ENCODE data around the gene KCNK2. TPM values are rescaled to one million over a fixed set of nuclear protein-coding genes. Genes with fewer than 3 reads are reported as not detected.
"Not testable (repeated sequence)": the region's sequence is repeated elsewhere in the genome, so short reads cannot be mapped to it uniquely, and the experiment has no call there.

KCNK2 gene
- total RNA-seq, 2 experiments from 2014 or later = not detected

- H3K4me3 Mint-ChIP-seq = no peak overlapping the region
- no peaks in the 10 kb centered on the region for H3K27me3 Mint-ChIP-seq
- H3K27ac Mint-ChIP-seq = no peak overlapping the region
- no peak for DNase-seq
- peaks cover 4% of the 10 kb centered on the region for H3K9me3 Mint-ChIP-seq
- H3K4me1 Mint-ChIP-seq = no peaks in the 10 kb centered on the region
- POLR2A ChIA-PET = no interaction called here
- ATAC-seq (ENCODE audit: low read depth) = no peak
- no peaks in the 10 kb centered on the region for H3K36me3 Mint-ChIP-seq
Measured at GRCh38 chr1:215146240-215146975, 63.9 kb downstream of the KCNK2 start.

- DNase-seq (no peak), ATAC-seq (ENCODE audit: low read depth) (no peak)
- Mint-ChIP-seq H3K4me3 (no peak overlapping the region), H3K9me3 (peaks cover 1% of the 10 kb centered on the region), H3K36me3 (no peaks in the 10 kb centered on the region), H3K27me3 (no peaks in the 10 kb centered on the region), H3K27ac (no peak overlapping the region), H3K4me1 (no peaks in the 10 kb centered on the region)
- POLR2A ChIA-PET = no interaction called here
Measured at GRCh38 chr1:215147024-215147423, 64.5 kb downstream of the KCNK2 start.

DNA sequence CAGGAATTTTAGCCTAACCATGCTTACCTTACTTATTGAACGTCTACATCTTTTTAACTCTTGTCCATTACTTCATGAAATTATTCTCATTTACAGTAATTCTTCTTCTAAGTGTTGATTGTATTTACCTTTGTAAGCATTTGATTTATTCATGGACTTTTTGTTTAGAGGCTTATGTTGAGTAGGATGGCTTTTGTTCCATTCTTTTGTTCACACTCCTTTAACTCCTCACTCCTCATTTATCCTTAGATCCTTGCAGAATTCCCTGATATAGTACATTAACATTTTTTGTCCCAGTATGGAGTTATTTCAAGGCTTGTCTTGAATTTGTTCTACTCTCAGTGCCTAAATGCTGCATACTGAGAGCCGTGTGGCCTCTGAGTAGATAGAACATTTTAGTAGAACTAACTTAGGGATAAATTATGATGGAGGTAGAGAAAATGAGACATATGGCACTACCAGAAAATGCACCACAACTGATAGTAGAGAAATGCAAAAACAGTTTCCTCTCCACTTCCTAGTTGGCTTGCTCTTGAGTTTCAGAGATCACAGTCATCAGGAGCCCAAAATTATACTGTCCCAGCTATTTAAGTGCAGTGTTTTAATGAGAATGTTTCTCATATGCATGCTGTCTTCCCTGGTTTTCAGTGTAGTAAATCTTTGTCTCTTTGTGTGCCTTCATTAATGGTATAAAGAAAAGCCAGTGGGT lies 69.5 kb downstream of the KCNK2 start:
- no peak for DNase-seq
- Mint-ChIP-seq H3K4me3 (no peak overlapping the region), H3K9me3 (no peaks in the 10 kb centered on the region), H3K4me1 (no peaks in the 10 kb centered on the region), H3K27ac (no peak overlapping the region), H3K27me3 (no peaks in the 10 kb centered on the region), H3K36me3 (no peaks in the 10 kb centered on the region)
- ATAC-seq (ENCODE audit: low read depth) = no peak
- POLR2A ChIA-PET = no interaction called here

GRCh38 chr1:215156232-215156631 lies 73.7 kb downstream of the KCNK2 start:
- no peak overlapping the region for H3K27ac Mint-ChIP-seq
- DNase-seq (no peak), ATAC-seq (ENCODE audit: low read depth) (no peak)
- H3K36me3 Mint-ChIP-seq = no peaks in the 10 kb centered on the region
- POLR2A ChIA-PET = no interaction called here
- H3K4me1 Mint-ChIP-seq = no peaks in the 10 kb centered on the region
- no peaks in the 10 kb centered on the region for H3K27me3 Mint-ChIP-seq
- H3K9me3 Mint-ChIP-seq = no peaks in the 10 kb centered on the region
- no peak overlapping the region for H3K4me3 Mint-ChIP-seq

DNA sequence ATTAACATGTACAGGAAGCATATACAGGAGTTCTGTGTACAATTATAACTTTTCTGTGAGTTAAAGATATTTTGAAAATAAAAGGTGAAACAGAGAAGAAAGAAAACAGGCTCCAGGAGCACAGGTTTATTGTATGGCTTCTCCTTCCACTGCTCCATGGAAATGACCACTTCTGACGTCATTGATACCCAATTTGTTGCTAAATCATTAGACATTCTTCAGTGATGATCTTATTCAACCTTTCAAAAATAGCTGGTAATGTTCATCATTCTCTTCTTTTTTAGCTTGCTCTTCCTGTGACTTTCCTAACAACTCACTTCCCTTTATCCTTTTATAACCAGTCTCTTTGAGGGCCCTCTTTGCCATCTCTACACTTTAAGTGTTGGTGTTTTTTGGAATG lies 77.8 kb downstream of the KCNK2 start:
- POLR2A ChIA-PET = no interaction called here

GRCh38 chr1:215163144-215163543 lies 80.6 kb downstream of the KCNK2 start:
- ATAC-seq (ENCODE audit: low read depth); H3K4me3 Mint-ChIP-seq; POLR2A ChIA-PET; H3K27me3 Mint-ChIP-seq; H3K27ac Mint-ChIP-seq; H3K9me3 Mint-ChIP-seq; DNase-seq; H3K4me1 Mint-ChIP-seq; H3K36me3 Mint-ChIP-seq: not testable (repeated sequence)

More for the DNA sequence above, 77.8 kb downstream of the KCNK2 start:
- Mint-ChIP-seq H3K36me3 (no peaks in the 10 kb centered on the region), H3K27me3 (no peaks in the 10 kb centered on the region), H3K4me3 (no peak overlapping the region), H3K4me1 (no peaks in the 10 kb centered on the region), H3K9me3 (peaks cover 6% of the 10 kb centered on the region), H3K27ac (no peak overlapping the region)
- DNase-seq = no peak
- ATAC-seq (ENCODE audit: low read depth) = no peak

GRCh38 chr1:215166886-215167285 lies 84.3 kb downstream of the KCNK2 start:
- Mint-ChIP-seq H3K9me3 (peaks cover 6% of the 10 kb centered on the region), H3K4me1 (no peaks in the 10 kb centered on the region), H3K27ac (no peak overlapping the region), H3K4me3 (no peak overlapping the region), H3K27me3 (no peaks in the 10 kb centered on the region), H3K36me3 (no peaks in the 10 kb centered on the region)
- POLR2A ChIA-PET = no interaction called here
- ATAC-seq (ENCODE audit: low read depth) = no peak
- DNase-seq = no peak

- no peaks in the 10 kb centered on the region for H3K27me3 Mint-ChIP-seq
- H3K27ac Mint-ChIP-seq = no peak overlapping the region
- DNase-seq (no peak), ATAC-seq (ENCODE audit: low read depth) (no peak)
- no peaks in the 10 kb centered on the region for H3K4me1 Mint-ChIP-seq
- H3K4me3 Mint-ChIP-seq = no peak overlapping the region
- no peaks in the 10 kb centered on the region for H3K36me3 Mint-ChIP-seq
- H3K9me3 Mint-ChIP-seq = no peaks in the 10 kb centered on the region
- POLR2A ChIA-PET = no interaction called here
Measured at GRCh38 chr1:215181518-215181917, 99.0 kb downstream of the KCNK2 start.

DNA sequence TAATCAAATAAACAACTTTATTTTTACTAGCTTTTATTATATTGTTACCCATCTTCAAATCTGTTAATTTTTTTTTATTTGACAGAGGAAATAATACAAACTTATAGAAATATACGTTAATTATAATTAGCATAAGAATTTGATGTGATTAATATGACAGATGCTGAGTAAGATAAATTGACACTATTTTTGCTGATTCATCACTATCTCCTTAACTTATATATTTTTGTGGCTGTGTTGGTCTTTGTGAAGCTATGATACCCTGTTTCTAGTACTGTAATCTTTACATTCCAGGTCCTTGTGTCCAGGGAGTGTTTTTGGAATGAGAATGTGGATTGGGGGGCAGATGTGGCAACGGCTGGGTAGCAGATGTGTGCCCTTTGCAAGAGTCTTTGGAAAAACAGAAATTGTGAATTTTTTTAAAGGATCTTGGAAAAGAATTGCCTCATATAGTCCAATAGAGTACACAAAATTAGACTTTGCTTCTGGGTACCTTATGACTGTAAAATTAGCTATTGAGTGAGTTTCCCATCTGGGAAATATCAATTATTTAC lies 102.6 kb downstream of the KCNK2 start:
- Mint-ChIP-seq H3K36me3 (no peaks in the 10 kb centered on the region), H3K4me3 (no peak overlapping the region), H3K27me3 (no peaks in the 10 kb centered on the region), H3K27ac (no peak overlapping the region), H3K4me1 (no peaks in the 10 kb centered on the region), H3K9me3 (no peaks in the 10 kb centered on the region)
- no peak for ATAC-seq (ENCODE audit: low read depth)
- POLR2A ChIA-PET = no interaction called here
- no peak for DNase-seq

DNA sequence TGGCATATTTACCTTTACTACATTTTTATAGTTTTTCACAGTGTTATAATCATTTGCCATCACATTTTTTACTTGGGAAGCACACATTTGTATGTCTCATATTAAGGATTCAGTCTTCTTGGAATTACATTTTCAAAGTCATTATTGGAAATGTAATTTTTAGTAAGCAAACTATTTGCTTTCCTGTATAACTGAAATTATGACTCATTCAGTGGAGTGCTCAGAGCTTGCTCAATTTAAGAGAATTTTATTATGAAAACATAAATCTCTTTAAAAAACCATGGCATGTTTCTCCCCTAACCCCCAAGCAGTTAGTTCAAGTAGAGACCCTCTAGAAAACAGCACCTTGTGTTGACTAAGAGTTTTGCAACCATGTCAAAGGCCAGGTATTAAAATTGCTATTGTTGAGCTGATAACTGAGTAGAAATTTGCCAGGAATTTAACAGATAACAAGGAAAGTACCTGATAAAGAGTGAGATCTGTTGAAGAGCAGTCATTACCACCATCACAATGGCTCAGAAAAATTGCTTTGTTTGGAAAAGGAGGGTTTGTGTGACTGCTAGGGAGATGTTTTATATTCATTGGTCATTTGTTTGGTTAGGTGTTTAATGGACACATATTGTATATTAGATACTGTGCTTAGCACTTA lies 105.9 kb downstream of the KCNK2 start:
- DNase-seq = no peak
- Mint-ChIP-seq H3K36me3 (no peaks in the 10 kb centered on the region), H3K9me3 (no peaks in the 10 kb centered on the region), H3K27ac (no peak overlapping the region), H3K27me3 (no peaks in the 10 kb centered on the region), H3K4me3 (no peak overlapping the region), H3K4me1 (no peaks in the 10 kb centered on the region)
- no peak for ATAC-seq (ENCODE audit: low read depth)
- POLR2A ChIA-PET = no interaction called here

DNA sequence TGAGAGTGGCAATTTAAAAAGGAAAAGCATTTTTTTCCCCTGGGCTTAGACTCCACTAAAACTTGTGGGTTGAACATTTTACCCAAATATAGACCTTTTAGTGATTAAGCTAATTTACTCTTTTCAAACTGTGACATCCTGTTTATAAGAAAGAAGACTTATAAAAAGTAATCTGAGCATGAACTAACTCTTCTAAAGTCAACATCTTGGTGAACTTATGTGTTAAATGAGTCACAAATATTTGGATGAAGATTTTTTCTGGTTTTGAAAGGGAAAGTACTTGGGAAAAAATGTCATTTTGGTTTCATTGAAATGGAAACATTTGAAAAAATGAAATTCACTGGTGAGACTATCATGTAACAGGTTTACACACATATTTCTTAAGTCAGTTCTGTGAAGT lies 109.8 kb downstream of the KCNK2 start:
- ATAC-seq (ENCODE audit: low read depth) (no peak), DNase-seq (no peak)
- H3K9me3 Mint-ChIP-seq = no peaks in the 10 kb centered on the region
- H3K4me3 Mint-ChIP-seq = no peak overlapping the region
- H3K36me3 Mint-ChIP-seq = no peaks in the 10 kb centered on the region
- no peaks in the 10 kb centered on the region for H3K27me3 Mint-ChIP-seq
- no peaks in the 10 kb centered on the region for H3K4me1 Mint-ChIP-seq
- H3K27ac Mint-ChIP-seq = no peak overlapping the region
- POLR2A ChIA-PET = no interaction called here

- no peak overlapping the region for H3K4me3 Mint-ChIP-seq
- ATAC-seq (ENCODE audit: low read depth) (no peak), DNase-seq (no peak)
- H3K27ac Mint-ChIP-seq = no peak overlapping the region
- H3K27me3 Mint-ChIP-seq = no peaks in the 10 kb centered on the region
- H3K9me3 Mint-ChIP-seq = no peaks in the 10 kb centered on the region
- no peaks in the 10 kb centered on the region for H3K4me1 Mint-ChIP-seq
- no peaks in the 10 kb centered on the region for H3K36me3 Mint-ChIP-seq
- POLR2A ChIA-PET = no interaction called here
Measured at GRCh38 chr1:215198021-215198420, 115.5 kb downstream of the KCNK2 start.

GRCh38 chr1:215200121-215200520 lies 117.6 kb downstream of the KCNK2 start:
- Mint-ChIP-seq H3K36me3 (no peaks in the 10 kb centered on the region), H3K9me3 (no peaks in the 10 kb centered on the region), H3K27ac (no peak overlapping the region), H3K4me1 (no peaks in the 10 kb centered on the region), H3K4me3 (no peak overlapping the region), H3K27me3 (no peaks in the 10 kb centered on the region)
- ATAC-seq (ENCODE audit: low read depth) (no peak), DNase-seq (no peak)
- POLR2A ChIA-PET = no interaction called here

- POLR2A ChIA-PET = no interaction called here
- ATAC-seq (ENCODE audit: low read depth) = no peak
- H3K27me3 Mint-ChIP-seq = no peaks in the 10 kb centered on the region
- H3K9me3 Mint-ChIP-seq = no peaks in the 10 kb centered on the region
- H3K36me3 Mint-ChIP-seq = no peaks in the 10 kb centered on the region
- no peak for DNase-seq
- no peaks in the 10 kb centered on the region for H3K4me1 Mint-ChIP-seq
- no peak overlapping the region for H3K27ac Mint-ChIP-seq
- no peak overlapping the region for H3K4me3 Mint-ChIP-seq
Measured at GRCh38 chr1:215201283-215201682, 118.7 kb downstream of the KCNK2 start.
